BE2C (cell line): ENCODE data around the gene PIK3CD. TPM values are rescaled to one million over a fixed set of nuclear protein-coding genes. Genes with fewer than 3 reads are reported as not detected.
A peak's percentile ranks its signal among the peaks of the same experiment; 100 is the strongest.

Experiments
- DNase-seq: peaks from one replicate; pipeline ENCODE4 v3.0.0-alpha.2; 2020
- H3K27me3 ChIP-seq: fragments of 250-450 bp; sonication (Bioruptor Pico); 2 replicates; pipeline ENCODE4 v1.5.1; 2020; ENCODE audit warnings: mild to moderate bottlenecking
- H3K36me3 ChIP-seq: fragments of 250-450 bp; sonication (Bioruptor Pico); 2 replicates; pipeline ENCODE4 v1.5.1; 2020; ENCODE audit warnings: mild to moderate bottlenecking
- H3K4me1 ChIP-seq: fragments of 250-450 bp; sonication (Bioruptor Pico); 2 replicates; pipeline ENCODE4 v1.5.1; 2020
- H3K4me3 ChIP-seq: 2 replicates; pipeline ENCODE4 v1.5.1; 2011; ENCODE audit warnings: low read depth, low read length
- H3K9me3 ChIP-seq: fragments of 250-450 bp; sonication (Bioruptor Pico); 2 replicates; pipeline ENCODE4 v1.5.1; 2020
- CTCF ChIP-seq: IDR thresholded peaks from 2 replicates; pipeline ENCODE4 v1.5.1; 2012; ENCODE audit warnings: mild to moderate bottlenecking, low read depth, low read length
- polyA plus RNA-seq: library from polyadenylated mRNA; unstranded; fragments of >200 nt; gene quantifications from one replicate; pipeline ENCODE4 v1.2.1, GENCODE V29; 2012; ENCODE audit warnings: low read depth, missing spikeins; ENCODE audit not compliant: insufficient read length, insufficient read depth

The PIK3CD gene
- polyA plus RNA-seq = not detected

DNA sequence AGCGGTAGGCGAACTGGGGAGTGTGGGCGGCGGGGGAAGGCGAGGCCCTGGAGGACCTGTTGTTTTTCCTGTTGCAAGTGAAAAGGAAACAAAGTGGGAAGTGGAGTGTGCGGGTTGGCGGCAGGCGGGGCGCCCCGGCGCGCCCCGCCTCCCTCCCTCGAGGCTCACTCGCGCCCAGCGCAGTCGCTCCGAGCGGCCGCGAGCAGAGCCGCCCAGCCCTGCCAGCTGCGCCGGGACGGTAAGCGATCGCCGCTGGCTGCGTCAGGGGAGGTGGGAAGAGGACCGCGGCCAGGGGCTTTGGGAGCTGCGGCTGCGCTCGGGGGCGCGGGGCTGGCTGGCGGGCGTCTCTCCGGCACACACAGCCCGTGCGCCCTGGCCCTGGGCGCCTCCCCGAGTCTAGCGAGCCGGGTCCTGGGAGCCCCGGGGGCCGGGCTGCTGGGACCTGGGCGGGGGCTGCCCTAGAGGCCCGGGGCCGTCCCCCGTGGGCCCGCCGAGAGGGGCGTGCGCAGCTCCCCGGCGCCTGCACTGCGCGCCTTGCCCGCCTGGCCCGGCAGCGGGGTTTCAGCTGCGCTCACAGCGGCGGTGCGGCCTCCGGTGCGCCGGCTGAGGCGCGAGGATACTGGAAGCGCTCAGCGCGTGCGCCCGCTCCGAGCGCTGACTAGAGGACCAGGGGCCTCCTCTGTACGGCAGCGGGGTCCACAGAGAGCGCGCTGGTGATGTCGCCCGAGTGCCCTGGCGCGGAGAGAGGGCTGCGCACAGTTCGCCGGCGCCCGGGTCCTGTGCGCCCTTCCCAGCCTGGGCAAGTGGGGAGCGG is at the start of gene PIK3CD:
Gene PIK3CD, plus strand, starts transcription at position 167 of the 814 bp plus-strand sequence. CDS start 58,725 bp downstream, outside the sequence.
- peaks cover 20% of the 10 kb centered on the region for H3K27me3 ChIP-seq

GRCh38 chr1:9601942-9602793 is 49.4 kb upstream of the PIK3CD start:
- no peak for DNase-seq
- Histone ChIP-seq H3K36me3 (peaks cover 45% of the 10 kb centered on the region), H3K27me3 (no peaks in the 10 kb centered on the region)

More for the DNA sequence above, at the start of gene PIK3CD:
- H3K36me3 ChIP-seq = no peaks in the 10 kb centered on the region
- no peak within 1 kb of the TSS for H3K4me3 ChIP-seq
- no peak for DNase-seq
- H3K4me1 ChIP-seq = no peaks in the 10 kb centered on the region
- no peak for TF ChIP-seq CTCF
- H3K9me3 ChIP-seq = no peaks in the 10 kb centered on the region

DNA sequence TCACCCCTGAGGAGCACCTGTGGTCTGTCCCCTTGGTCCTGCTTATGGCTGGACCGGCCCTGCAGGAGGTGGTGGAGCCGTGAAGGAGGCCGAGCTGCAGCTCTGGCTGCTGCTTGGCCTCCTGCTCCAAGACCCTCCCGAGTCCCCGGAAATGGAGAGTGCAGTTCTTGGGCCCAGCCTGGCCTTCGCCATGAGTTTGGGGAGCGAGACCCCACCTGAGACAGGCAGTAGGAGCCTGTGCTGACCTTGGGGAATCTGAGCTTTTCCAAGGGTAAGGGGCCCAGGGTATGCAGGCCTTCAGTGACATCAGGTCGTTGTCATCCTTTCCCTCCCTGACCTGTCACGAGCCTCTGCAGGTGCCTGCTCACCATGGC is 48.8 kb upstream of the PIK3CD start:
- no peak overlapping the region for H3K4me3 ChIP-seq
- H3K9me3 ChIP-seq = no peaks in the 10 kb centered on the region
- H3K36me3 ChIP-seq = peaks cover 39% of the 10 kb centered on the region
- no peak for DNase-seq
- H3K27me3 ChIP-seq = no peaks in the 10 kb centered on the region
- no peak for TF ChIP-seq CTCF
- peaks cover 7% of the 10 kb centered on the region for H3K4me1 ChIP-seq

More at GRCh38 chr1:9601942-9602793, 49.4 kb upstream of the PIK3CD start:
- no peak for TF ChIP-seq CTCF
- Histone ChIP-seq H3K4me1 (peaks cover 9% of the 10 kb centered on the region), H3K9me3 (no peaks in the 10 kb centered on the region), H3K4me3 (no peak overlapping the region)

DNA sequence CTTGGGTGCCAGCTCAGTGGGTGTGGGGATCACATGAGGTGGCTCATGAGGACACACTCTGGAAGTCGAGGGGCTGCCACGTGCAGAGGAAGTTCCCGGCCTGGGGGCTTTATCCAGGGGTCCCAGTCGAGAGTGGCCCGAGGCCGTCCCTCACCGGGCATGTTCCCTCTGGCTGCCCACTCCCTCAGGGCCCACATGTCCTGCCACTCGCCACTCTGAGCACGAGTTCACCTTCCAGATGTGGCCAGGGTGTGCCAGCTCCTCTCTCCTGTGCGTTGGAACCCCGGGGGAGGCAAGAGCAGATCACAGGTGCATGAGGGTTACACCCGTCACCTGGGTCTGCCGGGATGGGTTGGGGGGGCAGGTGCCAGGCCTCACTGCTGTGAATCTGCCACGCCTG is 48.2 kb upstream of the PIK3CD start:
- no peaks in the 10 kb centered on the region for H3K9me3 ChIP-seq
- H3K4me1 ChIP-seq = peaks cover 7% of the 10 kb centered on the region
- H3K36me3 ChIP-seq = peaks cover 34% of the 10 kb centered on the region
- no peak overlapping the region for H3K4me3 ChIP-seq
- TF ChIP-seq CTCF = no peak
- DNase-seq = no peak
- no peaks in the 10 kb centered on the region for H3K27me3 ChIP-seq

DNA sequence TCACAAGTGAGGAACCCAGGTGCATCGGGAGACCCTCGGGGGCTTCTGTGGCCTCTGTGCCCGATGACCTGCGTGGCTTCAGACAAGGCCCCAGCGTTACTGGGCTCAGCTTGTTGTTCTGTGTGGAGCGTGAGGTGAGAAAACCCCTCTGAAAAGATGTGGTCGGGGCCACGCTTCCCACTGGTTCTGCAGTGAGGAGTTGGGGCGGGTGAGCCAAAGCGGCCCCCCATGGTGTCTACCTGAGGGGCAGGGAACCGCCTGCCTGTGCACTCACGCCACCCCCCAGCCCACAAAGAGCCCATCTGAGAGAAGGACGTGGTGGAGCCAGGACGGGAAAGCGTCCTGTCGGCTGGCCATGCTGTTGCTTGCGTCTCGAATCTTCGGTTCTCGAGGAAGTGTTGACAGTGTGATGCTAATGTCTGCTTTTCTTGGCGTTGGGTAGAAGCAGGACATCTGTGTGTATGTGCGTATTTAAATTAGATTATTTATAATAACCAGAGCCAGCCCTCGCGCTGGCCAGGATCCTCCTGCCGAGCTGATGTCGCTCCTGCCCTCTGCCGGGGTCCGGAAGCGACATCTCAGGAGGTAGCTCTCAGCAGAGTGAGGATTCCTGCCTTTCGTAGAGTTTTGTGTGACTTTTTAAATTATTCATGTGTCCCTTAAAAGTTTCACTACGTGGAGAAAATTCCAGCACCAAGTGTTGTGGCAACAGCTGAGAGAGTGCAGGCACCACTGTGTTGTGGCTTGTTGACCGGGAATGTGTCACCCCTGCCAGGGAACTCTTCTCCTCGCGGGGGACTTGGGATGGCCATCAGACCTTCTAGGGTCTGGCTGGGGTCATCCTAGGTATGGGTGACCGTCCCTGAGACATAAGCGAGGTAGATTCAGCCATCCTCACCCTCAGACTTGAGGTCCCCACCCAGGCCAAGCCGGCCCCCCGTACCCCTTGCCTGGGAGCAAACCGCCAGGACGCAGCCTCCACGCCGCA is 47.5 kb upstream of the PIK3CD start:
- H3K27me3 ChIP-seq = no peaks in the 10 kb centered on the region
- H3K36me3 ChIP-seq = peaks cover 35% of the 10 kb centered on the region
- no peaks in the 10 kb centered on the region for H3K9me3 ChIP-seq
- peaks cover 7% of the 10 kb centered on the region for H3K4me1 ChIP-seq
- peak; percentile 40 for TF ChIP-seq CTCF
- peak; percentile 66 for DNase-seq
- no peak overlapping the region for H3K4me3 ChIP-seq
